ENCODE data around the gene BAG3. TPM values are rescaled to one million over a fixed set of nuclear protein-coding genes. Genes with fewer than 3 reads are reported as not detected.

Gene BAG3
- polyA plus RNA-seq, 1 experiment, result 19.8 TPM

DNA sequence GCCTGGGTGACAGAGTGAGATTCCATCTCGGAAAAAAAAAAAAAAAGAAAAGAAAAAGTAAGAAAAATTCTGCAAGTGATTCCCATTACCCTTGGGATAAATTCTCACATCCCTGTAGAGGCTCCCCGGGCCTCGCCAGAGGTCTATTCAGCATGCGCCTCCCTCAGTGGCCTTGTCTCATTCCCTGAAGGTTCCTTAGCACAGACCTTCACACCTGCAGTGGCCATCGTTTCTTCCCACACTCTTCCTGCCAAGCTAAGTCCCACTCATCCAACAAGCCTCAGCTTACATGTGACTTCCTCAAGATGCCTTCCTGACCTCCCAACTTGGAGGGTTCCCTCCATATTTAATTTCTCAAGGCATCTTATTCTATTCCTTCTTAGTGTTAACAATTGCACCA is 20.9 kb upstream of the BAG3 start:
- H3K4me3 ChIP-seq (ENCODE audit: low read depth, low read length), result no peak overlapping the region
- no peak for DNase-seq (ENCODE audit: low read depth)
- no peaks in the 10 kb centered on the region for H3K27me3 ChIP-seq (ENCODE audit: control insufficient read depth, insufficient read depth, low read length)
- ChIA-PET CTCF (interaction anchor here (1.5 kb wide), 1 partner anchor 14 kb away, joined by 6 read pairs; no protein-coding TSS in a partner anchor), POLR2A (no interaction called here)
- H3K36me3 ChIP-seq (ENCODE audit: control insufficient read depth, insufficient read depth, low read length), result no peaks in the 10 kb centered on the region
- TF ChIP-seq, protein P1, sequence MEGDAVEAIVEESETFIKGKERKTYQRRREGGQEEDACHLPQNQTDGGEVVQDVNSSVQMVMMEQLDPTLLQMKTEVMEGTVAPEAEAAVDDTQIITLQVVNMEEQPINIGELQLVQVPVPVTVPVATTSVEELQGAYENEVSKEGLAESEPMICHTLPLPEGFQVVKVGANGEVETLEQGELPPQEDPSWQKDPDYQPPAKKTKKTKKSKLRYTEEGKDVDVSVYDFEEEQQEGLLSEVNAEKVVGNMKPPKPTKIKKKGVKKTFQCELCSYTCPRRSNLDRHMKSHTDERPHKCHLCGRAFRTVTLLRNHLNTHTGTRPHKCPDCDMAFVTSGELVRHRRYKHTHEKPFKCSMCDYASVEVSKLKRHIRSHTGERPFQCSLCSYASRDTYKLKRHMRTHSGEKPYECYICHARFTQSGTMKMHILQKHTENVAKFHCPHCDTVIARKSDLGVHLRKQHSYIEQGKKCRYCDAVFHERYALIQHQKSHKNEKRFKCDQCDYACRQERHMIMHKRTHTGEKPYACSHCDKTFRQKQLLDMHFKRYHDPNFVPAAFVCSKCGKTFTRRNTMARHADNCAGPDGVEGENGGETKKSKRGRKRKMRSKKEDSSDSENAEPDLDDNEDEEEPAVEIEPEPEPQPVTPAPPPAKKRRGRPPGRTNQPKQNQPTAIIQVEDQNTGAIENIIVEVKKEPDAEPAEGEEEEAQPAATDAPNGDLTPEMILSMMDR (IDR thresholded peaks at IDR 0.05; ENCODE audit: insufficient read depth, low read depth, low read length), result no peak

DNA sequence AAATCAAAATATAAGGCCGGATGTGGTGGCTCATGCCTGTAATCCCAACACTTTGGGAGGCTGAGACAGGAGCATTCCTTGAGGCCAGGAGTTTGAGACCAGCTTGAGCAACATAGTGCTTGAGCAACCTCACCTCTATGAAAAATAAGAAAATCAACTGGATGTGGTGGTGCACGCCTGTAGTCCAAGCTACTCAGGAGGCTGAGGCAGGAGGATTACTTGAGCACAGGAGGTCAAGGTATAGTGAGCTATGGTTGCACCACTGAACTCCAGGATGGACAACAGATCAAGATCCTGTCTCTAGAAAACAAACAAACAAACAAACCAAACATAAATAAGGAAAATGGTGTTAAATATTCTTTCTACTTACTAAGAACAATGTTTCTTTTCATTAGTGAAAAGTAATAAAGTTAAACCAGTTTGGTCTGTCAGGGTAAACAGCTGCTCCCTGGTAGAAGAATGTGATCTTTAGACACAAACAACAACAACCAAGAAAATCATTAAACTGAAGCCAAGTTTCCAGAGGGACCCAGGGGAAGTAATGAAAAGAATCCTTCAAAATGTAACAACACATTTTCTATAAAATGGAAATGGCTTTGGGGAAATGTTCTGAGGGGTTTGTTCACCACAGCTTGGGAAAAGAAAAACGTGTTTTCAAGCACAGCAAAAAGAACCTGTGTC is 17.5 kb upstream of the BAG3 start:
- ChIA-PET CTCF (interaction anchor here (0.7 to 2.4 kb wide), 5 partner anchors 11 to 226 kb away, joined by 3 to 12 read pairs (median 3); no protein-coding TSS in a partner anchor), POLR2A (no interaction called here)
- H3K4me3 ChIP-seq (ENCODE audit: low read depth, low read length), result no peak overlapping the region
- H3K27me3 ChIP-seq (ENCODE audit: control insufficient read depth, insufficient read depth, low read length), result no peaks in the 10 kb centered on the region
- TF ChIP-seq, protein P1 (IDR thresholded peaks at IDR 0.05; ENCODE audit: insufficient read depth, low read depth, low read length), result no peak
- no peak for DNase-seq (ENCODE audit: low read depth)
- no peaks in the 10 kb centered on the region for H3K36me3 ChIP-seq (ENCODE audit: control insufficient read depth, insufficient read depth, low read length)

DNA sequence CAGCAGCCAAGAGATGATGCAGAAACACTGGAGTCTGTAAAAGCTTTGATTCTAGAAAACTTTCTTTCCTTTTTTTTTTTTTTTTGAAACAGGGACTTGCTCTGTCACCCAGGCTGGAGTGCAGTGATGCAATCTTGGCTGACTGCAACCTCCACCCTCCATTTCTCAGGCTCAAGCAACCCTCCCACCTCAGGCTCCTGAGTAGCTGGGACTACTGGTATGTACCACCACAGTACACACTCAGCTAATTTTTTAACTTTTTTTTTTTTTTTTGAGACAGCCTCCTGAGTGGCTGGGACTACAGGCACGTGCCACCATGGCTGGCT is 17.0 kb upstream of the BAG3 start:
- no peak for DNase-seq (ENCODE audit: low read depth)
- TF ChIP-seq, protein P1 (IDR thresholded peaks at IDR 0.05; ENCODE audit: insufficient read depth, low read depth, low read length), result no peak
- Histone ChIP-seq H3K27me3 (ENCODE audit: control insufficient read depth, insufficient read depth, low read length) (no peaks in the 10 kb centered on the region), H3K36me3 (ENCODE audit: control insufficient read depth, insufficient read depth, low read length) (no peaks in the 10 kb centered on the region), H3K4me3 (ENCODE audit: low read depth, low read length) (no peak overlapping the region)
- ChIA-PET POLR2A (interaction anchor here (0.7 kb wide), 1 partner anchor 33 kb away, joined by 14 read pairs; no protein-coding TSS in a partner anchor), CTCF (interaction anchor here (0.8 to 2.4 kb wide), 3 partner anchors 10 to 225 kb away, joined by 3 to 12 read pairs (median 3); no protein-coding TSS in a partner anchor)

DNA sequence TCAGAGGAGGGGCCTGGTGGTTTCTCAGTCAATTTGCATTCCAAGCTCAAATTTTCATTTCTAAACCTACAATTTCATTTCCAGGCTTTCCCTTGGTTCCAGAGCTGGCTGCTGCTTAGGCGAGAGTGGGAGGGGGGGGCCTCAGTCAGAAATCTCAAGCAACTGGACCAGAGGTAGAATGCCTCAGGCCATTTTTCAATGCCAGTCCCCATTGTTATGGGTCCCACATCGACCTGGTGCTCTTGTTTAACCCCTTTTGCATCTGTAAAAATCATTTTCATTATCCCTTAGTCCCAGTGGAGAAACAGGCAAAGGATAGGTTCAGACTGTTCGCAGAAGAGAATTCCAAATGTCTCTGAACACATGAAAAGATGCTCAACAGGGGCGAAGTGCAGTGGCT is 13.5 kb upstream of the BAG3 start:
- POLR2A ChIA-PET, result no interaction called here
- CTCF ChIA-PET, result no interaction called here

DNA sequence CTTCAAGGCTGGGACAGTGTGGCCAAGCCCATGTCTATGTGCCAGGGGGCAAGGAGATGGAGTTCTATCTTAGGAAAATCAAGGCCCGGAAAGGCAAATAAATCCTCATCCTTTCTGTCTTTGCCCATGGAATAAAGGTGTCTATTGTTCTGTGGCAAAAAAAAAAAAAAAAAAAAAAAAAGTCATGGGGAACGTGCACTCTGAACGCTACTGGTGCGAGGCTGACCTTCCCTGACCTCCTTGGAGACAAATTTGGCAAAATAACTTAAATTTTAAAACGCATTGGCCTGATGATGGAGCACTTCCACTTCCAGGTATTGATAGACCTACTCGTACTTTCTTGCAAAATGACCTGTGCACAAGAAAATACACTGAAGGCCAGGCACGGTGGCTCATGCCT is 12.2 kb upstream of the BAG3 start:
- TF ChIP-seq, protein P1 (IDR thresholded peaks at IDR 0.05; ENCODE audit: insufficient read depth, low read depth, low read length), result no peak
- no peak for DNase-seq (ENCODE audit: low read depth)
- POLR2A ChIA-PET, result no interaction called here
- CTCF ChIA-PET, result no interaction called here
- no peaks in the 10 kb centered on the region for H3K36me3 ChIP-seq (ENCODE audit: control insufficient read depth, insufficient read depth, low read length)
- H3K27me3 ChIP-seq (ENCODE audit: control insufficient read depth, insufficient read depth, low read length), result no peaks in the 10 kb centered on the region
- no peak overlapping the region for H3K4me3 ChIP-seq (ENCODE audit: low read depth, low read length)

More for the DNA sequence above, 13.5 kb upstream of the BAG3 start:
- TF ChIP-seq, protein P1 (IDR thresholded peaks at IDR 0.05; ENCODE audit: insufficient read depth, low read depth, low read length), result no peak
- H3K4me3 ChIP-seq (ENCODE audit: low read depth, low read length), result no peak overlapping the region
- no peak for DNase-seq (ENCODE audit: low read depth)
- no peaks in the 10 kb centered on the region for H3K27me3 ChIP-seq (ENCODE audit: control insufficient read depth, insufficient read depth, low read length)
- no peaks in the 10 kb centered on the region for H3K36me3 ChIP-seq (ENCODE audit: control insufficient read depth, insufficient read depth, low read length)
